ENCODE results near the gene CCDC32.
"Not testable (repeated sequence)": the region's sequence is repeated elsewhere in the genome, so short reads cannot be mapped to it uniquely, and the experiment has no call there.

The CCDC32 gene, protein sequence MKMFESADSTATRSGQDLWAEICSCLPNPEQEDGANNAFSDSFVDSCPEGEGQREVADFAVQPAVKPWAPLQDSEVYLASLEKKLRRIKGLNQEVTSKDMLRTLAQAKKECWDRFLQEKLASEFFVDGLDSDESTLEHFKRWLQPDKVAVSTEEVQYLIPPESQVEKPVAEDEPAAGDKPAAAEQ

DNA sequence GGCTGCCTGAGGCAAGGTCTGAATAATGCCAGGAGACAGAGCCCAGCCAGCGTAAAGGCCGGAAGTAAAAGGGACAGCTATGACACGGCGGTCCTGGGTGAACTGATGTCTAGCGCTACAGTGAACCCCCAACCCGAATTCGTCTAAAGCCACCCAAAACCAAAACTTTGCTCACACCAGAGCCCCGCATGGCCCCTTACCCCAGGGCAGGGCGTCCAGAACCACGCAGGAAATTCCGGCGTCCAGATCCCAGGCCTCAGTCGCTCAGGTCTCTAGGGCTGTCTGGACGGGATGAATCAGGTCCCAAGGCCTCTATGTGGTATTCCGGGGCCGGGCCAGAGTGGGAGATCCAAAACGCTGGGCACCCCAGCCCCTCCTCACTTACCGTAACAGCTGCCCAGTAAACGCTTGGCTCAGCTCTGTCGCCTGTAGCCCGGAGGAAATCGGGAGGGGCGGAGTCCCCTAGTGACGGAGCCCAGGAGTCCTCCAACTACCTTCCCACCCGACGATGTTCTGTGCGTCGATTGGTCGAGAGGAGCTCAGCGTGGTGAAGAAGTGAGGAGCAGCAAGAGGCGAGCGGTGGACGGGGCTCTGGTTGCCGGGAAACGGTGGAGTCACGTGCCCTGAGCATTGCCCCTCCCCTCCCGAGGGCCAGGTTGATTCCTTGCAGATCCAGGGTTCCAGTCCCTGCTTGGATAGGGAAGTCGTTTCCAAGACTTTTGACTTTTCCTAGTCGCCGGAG is at the start of gene CCDC32:
CCDC32 (minus strand) TSS at position 452 of the 742 bp plus-strand sequence. CDS start 2,027 bp downstream, outside the sequence.
- DNase-seq: peak; percentile 96

DNA sequence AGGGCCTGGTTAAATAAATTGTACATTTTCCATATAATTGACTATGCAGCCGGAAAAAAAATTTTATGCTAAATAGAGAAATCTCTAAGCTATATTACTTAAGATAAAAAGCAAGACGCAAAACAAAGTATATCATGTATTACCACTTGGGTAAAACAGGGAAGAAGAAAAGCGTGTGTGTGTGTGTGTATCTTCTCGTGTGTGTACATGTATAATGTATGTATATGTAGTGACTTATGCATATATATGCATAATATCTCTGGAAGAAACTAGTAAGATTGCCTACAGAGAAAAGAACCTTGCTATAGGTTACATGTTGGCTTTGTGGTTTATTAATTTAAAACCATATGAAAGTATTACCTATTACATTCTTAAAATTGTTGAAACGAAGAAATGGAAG is 48.2 kb upstream of the CCDC32 start:
- DNase-seq: no peak

DNA sequence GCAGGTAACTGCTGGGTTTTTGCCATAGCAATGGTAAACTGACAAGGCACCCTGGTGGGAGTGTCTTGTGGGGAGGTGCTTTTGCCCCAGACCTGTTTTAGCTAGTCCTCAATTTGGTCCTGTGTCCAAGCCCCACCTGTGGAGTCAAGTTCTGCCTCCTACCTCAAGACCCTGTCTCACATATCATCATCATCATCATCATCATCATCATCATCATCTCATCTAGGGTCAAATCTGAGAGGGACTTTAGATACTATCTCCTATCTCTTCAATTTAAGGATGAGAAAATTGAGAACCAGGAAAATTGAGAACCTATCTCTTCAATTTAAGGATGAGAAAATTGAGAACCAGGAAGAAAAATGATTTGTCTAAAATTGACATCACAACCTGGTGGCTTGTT is 39.1 kb upstream of the CCDC32 start:
- DNase-seq: no peak

DNA sequence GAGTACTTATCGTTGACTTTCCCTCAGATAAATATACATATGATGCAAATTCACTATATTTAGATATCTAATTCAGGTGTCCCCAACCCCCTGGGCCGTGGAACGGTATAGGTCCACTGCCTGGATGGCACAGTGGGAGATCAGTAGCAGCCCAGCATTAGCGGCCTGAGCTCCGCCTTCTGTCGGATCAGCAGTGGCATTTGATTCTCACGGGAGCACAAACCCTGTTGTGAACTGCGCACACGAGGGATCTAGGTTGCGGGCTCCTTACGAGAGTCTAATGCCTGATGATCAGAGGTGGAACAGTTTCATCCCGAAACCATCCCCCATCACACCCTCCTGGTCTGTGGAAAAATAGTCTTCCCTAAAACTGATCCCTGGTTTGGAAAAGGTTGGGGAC is 36.1 kb upstream of the CCDC32 start:
- no peak for DNase-seq

DNA sequence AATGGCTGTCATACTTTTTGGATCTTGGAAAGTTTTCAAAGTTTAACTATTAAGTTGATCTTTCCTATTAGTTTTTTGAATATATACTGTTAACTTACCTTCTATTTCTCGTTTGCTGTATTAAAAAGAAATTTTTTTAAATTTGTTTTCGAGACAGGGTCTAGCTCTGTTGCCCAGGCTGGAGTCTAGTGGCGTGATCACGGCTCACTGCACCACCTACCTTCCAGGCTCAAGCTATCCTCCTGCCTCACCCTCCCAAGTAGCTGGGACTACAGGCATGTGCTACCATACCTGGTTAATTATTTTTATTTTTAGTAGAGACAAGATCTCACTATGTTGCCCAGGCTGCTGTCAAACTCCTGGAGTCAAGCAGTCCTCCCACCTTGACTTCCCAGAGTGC is 33.8 kb upstream of the CCDC32 start:
- DNase-seq: no peak

DNA sequence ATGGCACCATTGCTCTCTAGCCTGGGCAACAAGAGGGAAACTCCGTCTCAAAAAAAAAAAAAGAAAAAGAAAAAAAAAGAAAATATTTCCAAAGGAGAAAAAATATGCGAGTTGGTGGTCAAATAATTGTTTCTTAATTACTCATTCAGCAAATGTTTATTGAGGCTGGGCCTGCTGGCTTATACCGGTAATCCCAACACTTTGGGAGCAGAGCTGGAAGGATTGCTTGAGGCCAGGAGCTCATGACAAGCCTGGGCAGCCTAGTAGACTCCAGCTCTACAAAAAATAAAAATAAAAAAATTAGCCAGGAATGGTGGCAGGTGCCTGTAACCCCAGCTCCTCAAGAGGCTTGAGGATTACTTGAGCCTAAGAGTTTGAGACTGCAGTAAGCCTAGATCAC is 33.3 kb upstream of the CCDC32 start:
- DNase-seq: no peak

DNA sequence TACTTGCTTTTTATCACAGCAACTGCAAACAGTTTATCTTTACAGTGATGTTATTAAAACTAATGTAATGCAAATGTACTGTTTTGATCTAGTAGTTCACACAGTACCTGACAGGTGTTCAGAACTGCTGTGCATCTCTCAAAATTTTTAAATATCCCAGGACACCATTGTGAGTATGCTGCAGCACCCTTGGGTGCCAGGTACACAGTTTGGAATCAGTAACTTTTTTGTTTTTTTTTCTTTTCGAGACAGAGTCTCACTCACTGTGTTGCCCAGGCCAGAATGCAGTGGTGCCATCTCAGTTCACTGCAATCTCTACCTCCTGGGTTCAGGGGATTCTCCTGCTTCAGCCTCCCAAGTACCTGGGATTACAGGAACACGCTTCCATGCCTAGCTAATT is 32.2 kb upstream of the CCDC32 start:
- DNase-seq: no peak

DNA sequence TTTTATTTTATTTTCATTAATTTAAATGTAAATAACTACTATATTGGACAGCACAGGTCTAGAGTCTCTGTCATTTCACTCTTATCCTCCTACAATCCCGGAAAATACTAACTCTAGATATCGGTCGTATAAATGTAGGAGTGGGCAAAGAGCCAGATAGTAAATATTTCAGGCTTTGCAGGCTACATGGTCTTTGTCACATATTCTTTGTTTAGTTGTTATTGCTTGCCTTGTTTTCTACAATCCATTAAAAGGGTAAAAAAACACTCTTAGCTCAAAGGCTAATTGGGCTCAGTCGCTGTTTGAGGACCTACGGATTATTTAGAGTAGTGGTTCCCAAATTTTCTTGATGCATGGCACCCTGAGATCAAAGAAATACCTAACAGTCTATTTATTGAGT is 30.9 kb upstream of the CCDC32 start:
- DNase-seq: no peak

DNA sequence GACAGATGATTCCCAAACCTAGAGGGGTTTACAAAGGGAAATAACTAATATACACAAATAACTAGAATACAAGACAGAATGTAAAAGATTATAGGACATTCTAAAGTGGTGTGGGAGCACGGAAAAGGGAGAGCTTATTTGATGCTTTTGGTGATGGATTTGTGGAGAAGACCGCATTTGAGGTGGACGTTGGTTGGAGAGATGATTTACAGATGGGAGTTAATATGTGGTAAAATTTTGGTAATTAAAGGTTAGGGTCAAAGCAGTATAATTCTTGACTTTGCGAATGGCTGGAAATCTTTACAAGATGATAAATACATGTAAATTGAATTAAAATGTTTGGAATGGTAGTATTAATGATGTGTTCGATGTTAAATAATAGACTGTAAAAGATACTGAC is 30.4 kb upstream of the CCDC32 start:
- DNase-seq: no peak

DNA sequence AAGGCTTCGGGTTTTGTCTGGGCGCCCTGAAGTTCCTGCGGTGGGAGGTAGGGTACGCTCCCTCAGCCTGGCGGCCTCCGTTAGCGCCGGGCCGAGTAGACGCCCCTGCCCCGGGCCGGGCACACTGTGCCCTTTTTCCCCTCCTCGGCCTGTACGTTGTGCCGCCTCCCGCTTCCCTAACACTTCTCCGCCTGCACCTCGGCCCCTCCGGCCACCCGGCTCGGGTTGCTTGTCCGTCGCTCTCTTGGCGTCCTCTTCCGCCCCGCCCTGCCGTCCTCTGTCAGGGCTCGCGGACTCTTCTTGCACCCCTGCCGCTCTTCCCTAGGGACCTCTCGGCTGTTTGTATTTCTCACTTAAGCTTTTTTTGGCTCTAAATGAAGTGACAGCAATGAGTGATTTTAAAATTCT is 29.6 kb upstream of the CCDC32 start:
- DNase-seq: peak; percentile 23

DNA sequence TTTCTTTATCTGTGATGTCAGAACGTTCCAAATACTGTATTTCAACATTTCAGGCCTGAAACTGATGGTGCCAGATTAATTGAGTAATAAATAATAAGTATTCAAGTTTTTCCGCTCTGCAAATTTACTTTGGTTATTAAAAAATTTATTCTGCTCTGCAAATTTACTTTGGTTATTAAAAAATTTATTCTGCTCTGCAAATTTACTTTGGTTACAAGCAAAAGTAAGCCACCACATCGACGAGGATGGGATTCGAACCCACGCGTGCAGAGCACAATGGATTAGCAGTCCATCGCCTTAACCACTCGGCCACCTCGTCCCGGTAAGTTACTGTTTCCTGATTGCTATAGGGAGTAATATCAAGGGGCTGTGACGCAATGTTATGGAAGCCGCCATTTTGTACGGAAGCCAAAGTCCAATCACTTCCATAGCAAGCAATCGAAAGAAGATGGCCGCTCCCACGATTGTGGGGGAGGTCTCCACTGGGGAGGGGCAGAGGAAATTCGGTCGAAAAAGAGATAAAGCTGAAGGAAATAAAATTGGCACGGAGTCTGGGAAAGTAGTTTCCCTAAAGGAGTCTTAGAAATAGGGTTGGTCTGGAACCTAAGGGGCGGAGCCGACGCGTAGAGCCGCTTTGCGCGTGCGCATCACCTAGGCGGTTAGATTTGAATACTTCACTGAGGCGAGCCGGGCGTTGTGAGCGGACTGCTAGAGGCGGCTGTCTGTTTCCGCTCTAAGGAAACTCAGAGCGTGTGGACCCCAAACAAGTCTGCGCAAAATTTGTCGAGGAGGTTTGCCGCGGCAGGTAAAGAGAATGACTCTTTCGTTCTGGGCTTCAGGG is 29.0 kb upstream of the CCDC32 start, which contains the start of gene KNL1:
KNL1 (plus strand) TSS at position 662 of the 841 bp plus-strand sequence. CDS start 8,683 bp downstream, outside the sequence.
- DNase-seq: peak; percentile 89

DNA sequence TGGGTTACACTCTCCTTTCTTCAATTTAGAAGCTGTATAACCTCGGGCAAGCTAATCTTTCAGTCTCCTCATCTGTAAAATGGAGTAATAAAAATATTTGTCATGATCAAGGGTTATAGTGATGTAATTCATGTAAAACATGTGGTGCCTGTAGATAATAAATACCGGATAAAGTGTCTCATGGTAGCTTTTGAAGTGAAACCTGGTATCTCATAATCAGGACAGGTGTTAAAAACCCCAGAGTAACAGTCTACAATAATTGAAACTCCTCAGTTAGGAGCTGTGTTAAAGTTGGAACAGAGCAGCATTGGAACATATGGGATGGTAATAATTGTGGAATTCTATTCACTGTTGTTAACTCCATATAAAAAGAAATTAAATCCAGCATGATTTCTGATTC is 28.3 kb upstream of the CCDC32 start:
- no peak for DNase-seq

DNA sequence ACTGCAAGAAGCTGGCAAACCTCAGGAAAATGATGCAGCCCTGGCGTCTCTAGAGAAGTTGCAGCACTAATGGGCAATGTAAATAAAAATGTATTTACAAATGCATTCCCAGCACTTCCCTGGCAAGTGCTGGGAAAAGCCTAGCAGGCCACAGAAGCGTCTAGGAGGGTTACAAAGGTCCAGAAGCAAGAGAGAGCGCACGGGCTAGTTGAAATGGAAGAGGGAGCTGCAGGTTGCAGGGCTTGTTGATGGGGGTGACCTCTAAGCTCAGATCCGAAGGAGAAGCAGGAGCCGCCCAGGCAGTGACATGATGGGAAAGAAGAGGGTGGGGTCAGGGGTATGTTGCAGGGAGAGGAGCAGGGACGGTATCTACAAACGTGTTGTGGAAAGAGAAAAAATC is 26.5 kb upstream of the CCDC32 start:
- DNase-seq: no peak

DNA sequence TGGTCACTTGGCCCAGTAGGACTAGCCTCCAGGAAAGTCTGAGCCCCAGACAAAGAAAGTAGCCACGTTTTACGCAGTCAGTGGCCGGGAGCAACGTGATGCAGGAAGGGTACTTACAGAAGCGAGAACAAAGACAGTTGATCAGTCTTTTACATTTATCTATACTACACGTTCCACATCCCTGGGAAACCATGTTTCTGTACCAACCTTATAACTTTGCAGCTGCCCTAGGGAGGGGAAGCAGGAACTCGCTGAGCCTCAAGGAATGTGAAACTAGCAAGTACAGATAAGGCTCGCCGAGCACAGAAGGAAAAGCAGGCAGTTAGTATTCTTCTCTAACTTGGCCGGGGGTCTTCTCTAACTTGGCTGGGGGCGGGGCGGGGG is 25.8 kb upstream of the CCDC32 start:
- DNase-seq: no peak

DNA sequence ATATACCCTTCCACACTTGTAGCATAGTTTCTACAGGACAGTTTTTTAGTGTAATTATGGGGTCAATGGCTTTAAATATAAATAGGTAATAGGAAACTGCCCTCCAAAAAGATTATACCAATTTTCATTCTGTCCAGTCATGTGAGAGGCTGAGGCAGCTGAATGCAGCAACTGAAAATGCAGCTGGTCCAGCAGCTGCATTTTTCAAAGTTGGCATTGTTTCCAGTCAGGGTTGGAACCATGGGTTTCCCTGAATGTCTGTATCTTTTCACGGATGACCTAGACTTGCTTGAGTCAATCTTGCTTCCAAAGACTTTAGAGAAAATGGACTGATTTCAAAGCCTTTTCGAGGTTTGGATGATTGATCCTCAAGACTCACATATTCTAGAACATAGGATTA is 19.3 kb upstream of the CCDC32 start:
- DNase-seq: peak; percentile 14

DNA sequence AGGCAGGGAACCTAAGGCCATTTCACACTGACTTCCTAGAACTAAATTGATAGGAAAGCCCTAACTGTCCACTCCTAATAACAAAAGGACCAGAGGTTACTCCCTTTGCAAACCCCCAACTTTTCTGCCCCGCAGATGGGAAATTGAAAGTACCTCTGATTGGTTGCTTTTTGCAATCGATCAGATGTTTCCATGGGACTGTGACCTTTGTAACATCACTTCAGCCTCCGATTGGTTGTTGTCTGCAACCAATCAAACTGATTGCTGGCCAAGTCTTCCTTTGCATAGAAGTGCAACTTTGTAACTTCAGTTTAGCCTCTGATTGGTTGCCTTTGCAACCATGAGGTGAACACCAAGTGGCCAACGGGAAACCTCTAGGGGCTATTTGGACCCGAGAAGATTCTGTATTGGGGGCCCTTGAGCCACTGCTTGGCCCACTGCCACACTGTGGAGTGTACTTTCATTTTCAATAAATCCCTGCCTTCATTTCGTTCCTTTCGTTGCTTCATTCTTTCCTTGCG is 17.9 kb upstream of the CCDC32 start:
- peak; percentile 36 for DNase-seq

DNA sequence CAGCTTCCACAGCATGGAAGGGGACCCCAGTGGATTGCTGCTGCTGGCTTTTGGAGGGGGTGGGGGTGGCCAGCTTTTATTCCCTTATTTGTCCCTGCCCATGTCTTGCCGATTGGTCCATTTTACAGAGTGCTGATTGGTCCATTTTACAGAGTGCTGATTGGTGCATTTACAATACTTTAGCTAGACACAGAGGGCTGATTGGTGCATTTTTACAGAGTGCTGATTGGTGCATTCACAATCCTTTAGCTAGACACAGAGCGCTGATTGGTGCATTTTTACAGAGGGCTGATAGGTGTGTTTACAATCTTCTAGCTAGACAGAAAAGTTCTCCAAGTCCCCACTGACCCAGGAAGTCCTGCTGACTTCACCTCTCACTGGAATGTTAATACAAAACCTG is 17.0 kb upstream of the CCDC32 start:
- DNase-seq: not testable (repeated sequence)

DNA sequence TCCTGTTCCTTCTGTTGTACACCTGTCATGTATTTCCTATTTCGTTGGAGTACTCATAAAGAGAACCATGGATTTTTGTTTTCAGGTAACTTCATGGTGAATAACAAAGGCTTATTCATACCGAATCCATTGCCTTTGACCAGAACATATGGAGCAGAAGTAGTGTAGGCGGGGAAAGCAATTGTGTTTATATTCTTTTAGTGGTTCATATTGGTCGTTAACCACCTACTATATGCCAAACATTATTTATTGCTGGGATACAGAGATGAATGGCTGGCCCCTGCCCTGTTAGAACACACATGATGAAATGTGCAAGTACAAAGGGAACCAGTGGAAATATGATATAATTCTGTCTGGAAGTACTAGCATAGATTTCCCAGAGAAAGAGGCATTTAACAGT is 14.1 kb upstream of the CCDC32 start:
- no peak for DNase-seq

DNA sequence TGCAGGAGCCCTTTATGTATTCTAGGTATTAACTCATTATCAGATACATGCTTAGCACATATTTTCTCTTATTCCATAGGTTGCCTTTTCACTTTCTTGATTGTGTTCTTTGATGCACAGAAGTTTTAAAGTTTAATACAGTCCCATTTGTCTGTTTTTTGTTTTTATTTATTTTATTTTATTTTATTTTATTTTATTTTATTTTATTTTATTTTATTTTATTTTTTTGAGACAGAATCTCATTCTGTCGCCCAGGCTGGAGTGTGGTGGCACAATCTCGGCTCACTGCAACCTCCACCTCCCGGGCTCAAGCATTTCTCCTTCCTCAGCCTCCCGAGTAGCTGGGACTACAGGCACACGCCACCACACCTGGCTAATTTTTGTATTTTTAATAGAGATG is 12.1 kb upstream of the CCDC32 start:
- not testable (repeated sequence) for DNase-seq

DNA sequence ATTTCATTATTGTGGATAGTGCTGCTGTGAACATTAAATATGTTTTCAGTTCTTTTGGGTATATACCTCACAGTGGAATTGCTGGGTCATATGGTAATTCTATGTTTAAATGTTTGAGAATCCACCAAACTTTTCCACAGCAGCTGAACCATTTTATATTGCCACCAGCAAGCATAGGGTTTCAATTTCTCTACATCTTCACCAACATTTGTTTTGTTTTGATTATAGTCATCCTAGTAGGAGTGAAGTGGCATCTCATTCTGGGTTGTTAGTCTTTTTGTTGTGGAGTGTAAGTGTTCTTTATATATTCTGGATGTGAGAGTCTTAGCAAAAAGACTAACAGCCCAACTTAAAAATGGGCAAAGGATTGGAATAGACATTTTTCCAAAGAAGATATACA is 10.3 kb upstream of the CCDC32 start:
- DNase-seq: no peak

DNA sequence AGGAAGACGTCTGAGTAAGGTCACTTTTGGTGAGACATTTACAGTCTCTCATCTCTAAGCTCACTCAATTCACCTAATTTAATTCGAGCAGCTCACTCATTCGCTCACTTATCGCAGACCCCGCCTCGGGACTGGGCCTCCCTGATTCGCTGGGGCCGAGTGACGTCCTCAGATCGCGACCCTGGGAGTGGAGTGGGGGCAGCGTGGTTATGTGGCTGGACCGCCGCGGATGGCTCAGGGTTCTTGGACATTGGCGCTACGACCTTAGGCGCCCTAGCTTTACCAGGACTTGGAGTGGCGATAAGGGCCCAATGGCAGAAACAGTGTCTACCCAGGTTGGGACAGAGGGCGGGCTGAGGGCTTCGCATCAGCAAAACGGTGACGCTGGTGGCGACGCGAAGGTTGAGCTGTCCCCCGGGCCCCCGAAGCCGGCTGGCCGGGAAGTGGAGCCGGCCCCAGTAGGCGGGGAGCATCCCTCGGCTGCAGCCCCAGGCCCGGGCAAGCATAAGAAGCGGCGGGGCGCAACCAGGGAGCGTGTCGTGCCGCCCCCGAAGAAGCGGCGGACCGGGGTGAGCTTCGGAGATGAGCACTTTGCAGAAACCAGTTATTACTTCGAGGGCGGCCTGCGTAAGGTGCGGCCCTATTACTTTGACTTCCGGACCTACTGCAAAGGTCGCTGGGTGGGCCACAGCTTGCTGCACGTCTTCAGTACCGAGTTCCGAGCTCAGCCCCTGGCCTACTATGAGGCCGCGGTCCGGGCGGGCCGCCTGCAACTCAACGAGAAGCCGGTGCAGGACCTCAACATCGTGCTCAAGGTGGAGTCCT is 4.5 kb upstream of the CCDC32 start, which contains the start of gene RPUSD2:
RPUSD2 (plus strand) TSS at position 171 of the 825 bp plus-strand sequence; CDS start at position 210, 39 bp downstream.
- DNase-seq: peak; percentile 58

DNA sequence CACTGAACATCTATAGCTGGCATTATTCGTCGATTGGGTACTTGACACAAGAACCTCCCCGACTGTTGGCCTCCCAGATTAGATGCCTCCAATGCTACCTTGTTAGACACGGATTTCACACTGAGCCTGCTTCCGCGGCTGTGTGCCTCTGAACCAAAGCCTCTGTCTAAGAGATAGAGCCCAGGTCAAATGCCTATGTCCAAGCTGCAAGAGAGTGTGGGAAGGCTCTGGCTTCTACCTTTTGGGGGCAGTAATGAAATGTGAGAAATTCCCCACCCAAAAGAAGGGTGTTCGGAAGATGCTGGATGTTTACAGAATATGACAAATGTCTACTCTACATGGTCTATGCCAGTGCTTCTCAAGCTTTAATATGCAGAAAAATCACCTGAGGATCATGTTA is 2.3 kb upstream of the CCDC32 start:
- no peak for DNase-seq
